Stimulated activated CD8-positive, alpha-beta memory T cell treated with anti-CD3 and anti-CD28 coated beads, Interleukin-4, amount 100 ng/mL, for 4 hours (primary cell): ENCODE measurements around the gene EDIL3.
"Not testable (repeated sequence)": the region's sequence is repeated elsewhere in the genome, so short reads cannot be mapped to it uniquely, and the experiment has no call there.

ENCODE experiments used
- DNase-seq, 2 donors: peaks; one replicate each; pipeline ENCODE4 v3.0.0-alpha.2; 2020; ENCODE audit warnings: low read depth in 2 of 2, low spot score in 1 of 2

Gene EDIL3

GRCh38 chr5:84191281-84191680 is 193.4 kb downstream of the EDIL3 start:
- no peak for DNase-seq

- DNase-seq, result no peak
Measured at GRCh38 chr5:84184857-84185256, 199.8 kb downstream of the EDIL3 start.

GRCh38 chr5:84181093-84181492 is 203.6 kb downstream of the EDIL3 start:
- DNase-seq, result no peak

GRCh38 chr5:84168841-84169240 is 215.8 kb downstream of the EDIL3 start:
- no peak for DNase-seq

GRCh38 chr5:84163671-84164070 is 221.0 kb downstream of the EDIL3 start:
- no peak for DNase-seq

GRCh38 chr5:84162695-84163094 is 222.0 kb downstream of the EDIL3 start:
- DNase-seq, result no peak

- DNase-seq, result not testable (repeated sequence)
Measured at GRCh38 chr5:84160650-84161049, 224.0 kb downstream of the EDIL3 start.

- DNase-seq, result no peak
Measured at GRCh38 chr5:84149094-84149493, 235.6 kb downstream of the EDIL3 start.

- DNase-seq, result no peak
Measured at GRCh38 chr5:84148651-84149050, 236.0 kb downstream of the EDIL3 start.

- no peak for DNase-seq
Measured at GRCh38 chr5:84137541-84137940, 247.1 kb downstream of the EDIL3 start.

- no peak for DNase-seq
Measured at GRCh38 chr5:84131372-84131771, 253.3 kb downstream of the EDIL3 start.

- DNase-seq, result no peak
Measured at GRCh38 chr5:84130006-84130580, 254.6 kb downstream of the EDIL3 start.

GRCh38 chr5:84125216-84125615 is 259.5 kb downstream of the EDIL3 start:
- DNase-seq, result no peak

GRCh38 chr5:84119252-84119651 is 265.4 kb downstream of the EDIL3 start:
- DNase-seq, result no peak

GRCh38 chr5:84118551-84118950 is 266.1 kb downstream of the EDIL3 start:
- DNase-seq, result no peak

GRCh38 chr5:84115727-84116126 is 269.0 kb downstream of the EDIL3 start:
- no peak for DNase-seq

GRCh38 chr5:84113246-84114105 is 271.2 kb downstream of the EDIL3 start:
- DNase-seq, result no peak

GRCh38 chr5:84092738-84093137 is 291.9 kb downstream of the EDIL3 start:
- DNase-seq, result no peak

GRCh38 chr5:84091127-84091799 is 293.4 kb downstream of the EDIL3 start:
- no peak for DNase-seq

- no peak for DNase-seq
Measured at GRCh38 chr5:84088996-84089395, 295.7 kb downstream of the EDIL3 start.

- DNase-seq, result no peak
Measured at GRCh38 chr5:84086511-84086910, 298.2 kb downstream of the EDIL3 start.

- no peak for DNase-seq
Measured at GRCh38 chr5:84085387-84086041, 299.2 kb downstream of the EDIL3 start.
